GM21367 (cell line): ENCODE measurements around the gene OSBPL9.
"Not testable (repeated sequence)": the region's sequence is repeated elsewhere in the genome, so short reads cannot be mapped to it uniquely, and the experiment has no call there.

Experiments used
- ATAC-seq: cut with Tn5 transposase; IDR thresholded peaks from one replicate; pipeline ENCODE4 v1.9.1; 2021; ENCODE audit not compliant: unreplicated experiment

OSBPL9 gene

GRCh38 chr1:51607681-51608095, 9.2 kb upstream of the OSBPL9 start:
- no peak for ATAC-seq

DNA sequence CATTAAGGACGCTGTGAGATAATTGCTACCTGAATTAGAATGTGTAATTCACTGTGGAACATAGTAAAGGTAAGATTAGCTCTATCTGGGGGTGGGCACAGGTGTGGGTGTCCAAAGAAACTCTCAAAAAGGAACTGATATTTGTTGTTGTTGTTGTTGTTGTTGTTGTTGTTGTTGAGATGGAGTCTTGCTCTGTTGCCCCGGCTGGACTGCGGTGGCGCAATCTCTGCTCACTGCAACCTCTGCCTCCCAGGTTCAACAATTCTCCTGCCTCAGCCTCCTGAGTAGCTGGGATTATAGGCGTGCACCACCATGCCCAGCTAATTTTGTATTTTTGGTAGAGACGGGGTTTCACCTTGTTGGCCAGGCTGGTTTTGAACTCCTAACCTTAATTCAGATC, 6.8 kb upstream of the OSBPL9 start:
- not testable (repeated sequence) for ATAC-seq

GRCh38 chr1:51610637-51611036, 6.3 kb upstream of the OSBPL9 start:
- no peak for ATAC-seq

GRCh38 chr1:51612447-51612961, 4.4 kb upstream of the OSBPL9 start:
- no peak for ATAC-seq

DNA sequence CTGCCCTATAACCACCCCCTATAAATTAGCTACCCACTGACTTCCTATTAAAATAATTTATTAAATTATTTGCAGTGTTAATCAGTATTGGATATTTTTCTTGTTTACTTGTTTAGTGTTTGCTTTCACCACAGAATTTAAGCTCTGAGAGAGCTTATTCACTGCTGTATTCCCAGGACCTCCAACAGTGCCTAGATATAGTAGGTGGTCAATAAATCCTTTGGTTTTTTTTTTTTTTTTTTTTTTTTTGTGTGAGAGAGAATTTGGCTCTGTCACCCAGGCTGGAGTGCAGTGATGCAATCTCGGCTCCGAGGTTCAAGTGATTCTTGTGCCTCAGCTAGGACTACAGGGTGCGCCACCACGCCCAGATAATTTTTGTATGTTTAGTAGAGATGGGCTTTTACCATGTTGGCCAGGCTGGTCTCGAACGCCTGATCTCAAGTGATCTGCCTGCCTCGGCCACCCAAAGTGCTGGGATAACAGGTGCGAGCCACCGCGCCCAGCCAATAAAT, 1.1 kb upstream of the OSBPL9 start:
- no peak for ATAC-seq

DNA sequence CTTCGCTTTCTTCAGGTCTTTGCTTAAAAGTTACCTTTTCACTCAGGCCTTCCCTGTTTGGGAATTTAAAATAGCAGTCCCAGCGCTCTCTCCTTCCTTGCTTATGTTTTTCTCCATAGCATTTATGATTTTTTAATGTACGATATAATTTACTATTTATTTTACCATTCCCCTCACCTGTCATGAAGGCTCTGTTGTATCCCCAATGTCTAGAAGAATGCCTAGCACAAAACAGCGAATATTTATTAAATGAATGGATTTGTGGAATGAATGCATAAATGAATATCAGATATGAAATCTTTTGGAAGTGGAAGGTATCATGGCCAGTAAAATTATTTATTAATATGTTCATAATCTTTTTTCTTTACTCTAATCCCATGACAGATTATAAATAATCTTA, 402 bp upstream of the OSBPL9 start:
- ATAC-seq, result no peak

- ATAC-seq, result no peak
Observed at GRCh38 chr1:51618715-51619114, 1.8 kb downstream of the OSBPL9 start.

DNA sequence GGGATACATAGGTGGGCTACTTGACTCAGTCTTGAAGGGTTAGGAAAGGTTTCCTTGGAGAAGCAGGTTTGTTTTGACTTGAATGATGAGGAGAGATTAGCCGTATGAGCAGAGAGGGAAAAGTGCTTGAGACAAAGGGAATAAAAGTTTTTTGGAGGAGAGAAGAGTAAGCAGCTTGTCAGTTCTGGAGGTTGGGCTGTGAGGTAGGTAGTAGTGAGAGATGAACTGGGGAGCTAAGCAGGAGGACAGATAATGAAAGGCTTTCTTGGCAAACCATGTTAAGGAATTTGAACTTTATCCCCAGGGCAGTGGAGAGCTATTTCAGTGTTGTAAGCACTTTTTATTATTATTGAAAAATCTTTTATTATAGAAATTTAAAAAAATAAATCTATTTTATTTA, 3.6 kb downstream of the OSBPL9 start:
- no peak for ATAC-seq

DNA sequence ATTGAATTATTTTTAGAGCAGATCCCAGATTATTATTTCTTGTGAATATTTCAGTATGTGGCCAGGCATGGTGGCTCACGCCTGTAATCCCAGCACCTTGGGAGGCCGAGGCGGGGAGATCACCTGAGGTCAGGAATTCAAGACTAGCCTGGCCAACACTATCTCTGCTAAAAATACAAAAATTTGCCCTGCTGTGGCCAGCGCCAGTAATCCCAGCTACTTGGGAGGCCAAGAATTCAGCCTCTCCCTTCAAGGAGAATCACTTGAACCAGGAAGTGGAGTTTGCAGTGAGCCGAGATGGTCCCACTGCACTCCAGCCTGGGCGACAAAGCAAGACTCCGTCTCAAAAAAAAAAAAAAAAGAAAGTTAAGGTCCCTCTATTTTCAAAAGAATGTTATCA, 4.3 kb downstream of the OSBPL9 start:
- no peak for ATAC-seq

GRCh38 chr1:51621841-51622454, 5.1 kb downstream of the OSBPL9 start:
- ATAC-seq, result no peak

GRCh38 chr1:51622455-51622913, 5.6 kb downstream of the OSBPL9 start:
- no peak for ATAC-seq

GRCh38 chr1:51623025-51623424, 6.1 kb downstream of the OSBPL9 start:
- no peak for ATAC-seq

GRCh38 chr1:51623450-51623849, 6.6 kb downstream of the OSBPL9 start:
- no peak for ATAC-seq

GRCh38 chr1:51624855-51625254, 8.0 kb downstream of the OSBPL9 start:
- ATAC-seq, result no peak

DNA sequence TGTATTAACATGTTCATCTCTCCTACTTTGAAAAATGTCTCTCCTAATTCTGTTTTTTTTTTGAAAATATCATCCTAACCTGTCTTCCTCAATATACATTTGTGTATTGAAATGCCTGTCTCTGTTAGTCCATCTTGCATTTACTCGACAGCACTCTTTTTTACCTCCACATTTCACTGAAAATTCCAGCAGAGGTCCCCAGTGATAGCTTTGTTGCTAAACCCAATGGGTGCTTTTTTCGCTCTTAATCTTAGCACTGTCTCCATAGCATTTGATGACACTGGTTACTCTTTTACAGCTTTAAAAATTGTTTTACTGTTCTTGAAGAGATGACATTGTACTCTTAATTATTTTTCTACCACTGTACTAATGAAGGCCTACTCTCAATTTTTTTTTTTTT, 10.8 kb downstream of the OSBPL9 start:
- ATAC-seq, result no peak

DNA sequence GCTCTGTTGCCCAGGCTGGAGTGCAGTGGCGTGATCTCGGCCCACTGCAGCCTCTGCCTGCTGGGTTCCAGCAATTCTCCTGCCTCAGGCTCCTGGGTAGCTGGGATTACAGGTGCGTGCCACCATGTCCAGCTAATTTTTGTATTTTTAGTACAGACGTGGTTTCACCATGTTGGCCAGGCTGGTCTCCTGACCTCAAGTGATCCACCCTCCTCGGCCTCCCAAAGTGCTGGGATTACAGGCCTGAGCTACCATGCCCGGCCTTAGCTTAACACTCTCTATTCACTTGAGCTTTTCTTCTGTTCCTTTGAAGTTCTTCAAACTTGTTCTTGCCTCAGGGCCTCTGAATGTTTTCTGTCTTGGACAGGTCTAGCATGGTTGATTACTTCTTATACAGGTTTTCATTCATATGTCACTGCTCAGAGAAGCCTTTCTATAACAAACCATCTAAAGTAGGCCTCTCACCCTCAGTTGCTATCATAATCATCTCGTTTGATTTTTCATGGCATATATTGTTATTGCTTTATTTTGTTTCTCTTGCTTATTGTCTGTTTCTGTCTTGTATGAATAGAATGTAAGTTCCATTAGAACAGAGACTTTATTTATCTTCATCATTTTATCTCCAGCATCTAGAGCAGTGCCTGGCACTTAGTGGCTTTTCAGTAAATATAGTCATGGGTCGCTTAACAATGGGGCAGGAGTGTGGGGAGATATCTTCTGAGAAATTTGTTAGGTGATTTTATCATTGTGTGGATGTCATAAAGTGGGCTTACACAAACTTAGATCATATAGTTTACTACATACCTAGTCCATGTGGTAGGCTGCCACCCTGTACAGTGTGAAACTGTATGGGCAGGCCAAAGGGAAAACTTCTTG, 12.1 kb downstream of the OSBPL9 start:
- no peak for ATAC-seq

DNA sequence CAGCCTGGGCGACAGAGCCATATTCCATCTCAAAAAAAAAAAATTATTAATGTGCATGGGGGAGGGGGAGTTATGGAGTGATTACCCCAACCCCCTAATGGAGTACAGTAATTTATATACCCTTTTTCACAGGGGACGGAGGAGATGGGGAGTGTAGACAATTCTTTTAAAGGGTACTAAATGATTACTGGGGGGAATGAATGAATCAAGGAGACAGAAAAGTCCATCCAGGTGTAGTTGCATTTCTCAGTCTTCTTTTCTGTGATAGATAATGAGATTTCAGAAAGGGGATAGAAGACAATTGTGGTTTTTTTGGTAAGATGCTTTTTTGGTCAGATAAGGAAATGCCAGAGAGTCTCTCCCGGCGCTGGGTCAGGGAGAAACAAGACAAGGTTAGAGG, 13.0 kb downstream of the OSBPL9 start:
- ATAC-seq, result no peak

DNA sequence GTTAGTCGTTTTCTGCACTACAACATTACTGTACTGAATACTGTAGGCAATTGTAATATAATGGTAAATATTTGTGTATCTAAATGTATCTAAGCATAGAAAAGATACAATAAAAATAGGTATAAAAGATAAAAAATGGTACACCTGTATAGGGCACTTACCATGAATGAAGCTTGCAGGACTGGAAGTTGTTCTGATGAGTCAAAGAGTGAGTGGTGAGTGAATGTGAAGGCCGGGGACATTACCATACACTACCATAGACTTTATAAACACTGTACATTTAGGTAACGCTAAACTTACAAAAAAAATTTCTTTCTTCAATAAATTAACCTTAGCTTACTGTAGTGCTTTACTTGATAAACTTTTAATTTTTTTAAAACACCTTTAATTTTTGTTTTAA, 13.5 kb downstream of the OSBPL9 start:
- no peak for ATAC-seq

GRCh38 chr1:51630922-51631321, 14.0 kb downstream of the OSBPL9 start:
- no peak for ATAC-seq

DNA sequence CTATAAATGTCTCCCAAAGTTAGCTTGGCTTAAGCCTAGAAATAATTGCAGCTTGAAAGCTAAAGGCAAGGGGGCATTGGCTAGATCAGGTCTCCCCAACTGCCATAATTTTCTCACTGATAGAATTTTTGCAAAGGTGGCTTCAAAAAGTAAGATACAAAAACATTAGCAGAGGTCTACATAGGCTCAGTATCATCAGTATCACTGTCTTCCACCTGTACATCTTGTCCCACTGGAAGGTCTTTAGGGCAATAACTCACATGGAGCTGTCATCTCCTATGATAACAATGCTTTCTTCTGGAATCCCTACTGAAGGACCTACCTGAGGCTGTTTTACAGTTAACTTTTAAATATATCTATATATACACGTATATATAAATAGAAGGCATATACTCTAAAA, 14.9 kb downstream of the OSBPL9 start:
- ATAC-seq, result no peak

DNA sequence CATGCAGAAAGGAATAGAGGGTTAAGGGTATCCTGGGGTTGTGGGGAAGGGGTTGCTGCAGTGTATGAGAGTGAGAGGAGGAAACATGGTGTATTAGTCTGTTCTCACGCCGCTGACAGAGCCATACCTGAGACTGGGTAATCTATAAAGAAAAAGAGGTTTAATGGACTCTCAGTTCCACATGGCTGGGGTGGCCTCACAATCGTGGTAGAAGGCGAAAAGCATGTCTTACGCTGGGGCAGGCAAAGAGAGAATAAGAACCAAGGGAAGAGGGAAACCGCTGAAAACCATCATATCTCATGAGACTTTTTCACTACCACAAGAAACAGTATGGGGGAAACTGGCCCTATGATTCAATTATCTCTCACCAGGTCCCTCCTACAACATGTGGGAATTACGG, 17.7 kb downstream of the OSBPL9 start:
- no peak for ATAC-seq

DNA sequence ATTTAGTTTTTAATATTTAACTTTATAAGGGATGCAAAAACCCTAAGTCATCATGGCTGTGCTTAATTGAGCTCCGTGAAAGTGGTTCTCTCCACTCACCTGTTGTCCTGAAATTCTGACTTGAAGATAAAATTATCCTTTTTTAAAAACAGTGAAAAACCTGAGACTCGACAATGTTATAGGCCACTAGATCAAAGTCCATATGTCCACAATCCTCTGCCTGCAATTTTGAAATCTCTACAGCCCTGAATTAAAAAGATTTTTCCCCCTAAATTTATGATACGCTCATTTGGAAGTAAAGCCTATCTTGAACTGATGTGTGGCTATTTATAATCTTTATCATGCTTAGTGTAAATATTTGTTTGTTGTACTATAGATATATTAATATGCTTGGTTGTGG, 18.7 kb downstream of the OSBPL9 start:
- ATAC-seq, result no peak
